ENCODE results near the gene PJVK. TPM values are rescaled to one million over a fixed set of nuclear protein-coding genes. Genes with fewer than 3 reads are reported as not detected.
A peak's percentile ranks its signal among the peaks of the same experiment; 100 is the strongest.

Gene PJVK
- total RNA-seq, 6 experiments from 2014 or later, result 0.80 to 2.8 (median 1.6) TPM

- Histone ChIP-seq H3K27me3 (no peaks in the 10 kb centered on the region), H3K9me3 (no peaks in the 10 kb centered on the region), H3K27ac (peak within 1 kb of the TSS; percentile 91 to 97 (median 94)), H3K4me3 (peak within 1 kb of the TSS; percentile 63 to 69 (median 67)), H3K4me1 (peaks cover 0 to 34% (median 7%) of the 10 kb centered on the region in 4 donors), H3K36me3 (no peaks in the 10 kb centered on the region)
- 0% methylated on average over 36 of the region's 56 CpGs for WGBS (ENCODE audit: insufficient coverage, low coverage, low lambda C conversion rate, missing lambda C conversion rate)
- TF ChIP-seq CTCF (IDR thresholded peaks at IDR 0.05) (peak; percentile 62 to 81 (median 76)), POLR2A (IDR thresholded peaks at IDR 0.05) (peak; percentile 71)
- peak; percentile 85 to 89 (median 86) for ATAC-seq
- intact Hi-C loops (cut with DNase I), result no loop called here
- DNase-seq, result peak; percentile 90 to 94 (median 91)
These were observed 27.5 kb downstream of the PJVK start, which contains the start of gene FKBP7 for GRCh38 chr2:178478439-178479274. Gene FKBP7, minus strand, starts transcription at chr2:178478600. Its CDS starts 101 bp downstream, at chr2:178478499.

GRCh38 chr2:178479275-178479616 lies 28.1 kb downstream of the PJVK start:
- intact Hi-C loops (cut with DNase I), result no loop called here
- H3K9me3 ChIP-seq, result no peaks in the 10 kb centered on the region
- 17% methylated on average over 3 of the region's 4 CpGs for WGBS (ENCODE audit: insufficient coverage, low coverage, low lambda C conversion rate, missing lambda C conversion rate)
- TF ChIP-seq CTCF (IDR thresholded peaks at IDR 0.05), result no peak
- no peak for TF ChIP-seq POLR2A (IDR thresholded peaks at IDR 0.05)
- H3K27me3 ChIP-seq, result no peaks in the 10 kb centered on the region
- peak overlapping the region; percentile 63 to 69 (median 67) for H3K4me3 ChIP-seq
- peak overlapping the region; percentile 91 to 97 (median 94) for H3K27ac ChIP-seq
- no peaks in the 10 kb centered on the region for H3K36me3 ChIP-seq
- peaks cover 0 to 39% (median 7%) of the 10 kb centered on the region in 4 donors for H3K4me1 ChIP-seq
- no peak for DNase-seq
- ATAC-seq, result no peak

- Histone ChIP-seq H3K36me3 (no peaks in the 10 kb centered on the region), H3K9me3 (no peaks in the 10 kb centered on the region), H3K4me1 (peaks cover 0 to 45% (median 7%) of the 10 kb centered on the region in 4 donors), H3K27me3 (no peaks in the 10 kb centered on the region), H3K27ac (peak overlapping the region; percentile 86 to 97 (median 94)), H3K4me3 (peak overlapping the region; percentile 73 to 81 (median 74))
- intact Hi-C loops (cut with DNase I), result no loop called here
- WGBS (ENCODE audit: insufficient coverage, low coverage, low lambda C conversion rate, missing lambda C conversion rate), result 30% methylated on average over 14 of the region's 19 CpGs
- ATAC-seq (no peak), DNase-seq (no peak)
- TF ChIP-seq POLR2A (IDR thresholded peaks at IDR 0.05) (no peak), CTCF (IDR thresholded peaks at IDR 0.05) (no peak)
These were observed 28.6 kb downstream of the PJVK start for GRCh38 chr2:178479758-178480226.

GRCh38 chr2:178480227-178481181 lies 29.3 kb downstream of the PJVK start, which contains the start of gene PLEKHA3:
Gene PLEKHA3, plus strand, starts transcription at chr2:178480457. Its CDS starts 413 bp downstream, at chr2:178480870.
- Histone ChIP-seq H3K36me3 (no peaks in the 10 kb centered on the region), H3K4me3 (peak within 1 kb of the TSS; percentile 73 to 81 (median 74)), H3K4me1 (peaks cover 0 to 52% (median 7%) of the 10 kb centered on the region in 4 donors), H3K27me3 (no peaks in the 10 kb centered on the region), H3K9me3 (no peaks in the 10 kb centered on the region), H3K27ac (peak within 1 kb of the TSS; percentile 91 to 97 (median 94))
- peak; percentile 81 to 93 (median 88) for ATAC-seq
- DNase-seq, result peak; percentile 98 to 99 (median 98)
- TF ChIP-seq POLR2A (IDR thresholded peaks at IDR 0.05) (peak; percentile 92), CTCF (IDR thresholded peaks at IDR 0.05) (no peak)
- intact Hi-C loops (cut with DNase I), result no loop called here
- 0% methylated on average over 11 of the region's 92 CpGs for WGBS (ENCODE audit: insufficient coverage, low coverage, low lambda C conversion rate, missing lambda C conversion rate)

Measured in right lobe of liver (tissue), 6 donors.